ENCODE results near the gene COL27A1.

Gene COL27A1

GRCh38 chr9:114227288-114228015, 72.1 kb downstream of the COL27A1 start:
- no peak for DNase-seq (ENCODE audit: low read depth in 2 of 2)

- DNase-seq (ENCODE audit: low read depth in 2 of 2): no peak
These were observed 72.9 kb downstream of the COL27A1 start for GRCh38 chr9:114228016-114228808.

- no peak for DNase-seq (ENCODE audit: low read depth in 2 of 2)
These were observed 74.0 kb downstream of the COL27A1 start for GRCh38 chr9:114229295-114229694.

- DNase-seq (ENCODE audit: low read depth in 2 of 2): no peak
These were observed 74.7 kb downstream of the COL27A1 start for GRCh38 chr9:114230068-114230467.

GRCh38 chr9:114231273-114231672, 75.9 kb downstream of the COL27A1 start:
- DNase-seq (ENCODE audit: low read depth in 2 of 2): no peak

- no peak for DNase-seq (ENCODE audit: low read depth in 2 of 2)
These were observed 76.5 kb downstream of the COL27A1 start for GRCh38 chr9:114231719-114232449.

GRCh38 chr9:114233491-114234185, 78.3 kb downstream of the COL27A1 start:
- no peak for DNase-seq (ENCODE audit: low read depth in 2 of 2)

GRCh38 chr9:114235033-114235661, 79.8 kb downstream of the COL27A1 start:
- no peak for DNase-seq (ENCODE audit: low read depth in 2 of 2)

- no peak for DNase-seq (ENCODE audit: low read depth in 2 of 2)
These were observed 81.2 kb downstream of the COL27A1 start for GRCh38 chr9:114236391-114237138.

- DNase-seq (ENCODE audit: low read depth in 2 of 2): no peak
These were observed 81.9 kb downstream of the COL27A1 start for GRCh38 chr9:114237247-114237646.

GRCh38 chr9:114237781-114238180, 82.4 kb downstream of the COL27A1 start:
- DNase-seq (ENCODE audit: low read depth in 2 of 2): no peak

GRCh38 chr9:114238472-114238871, 83.1 kb downstream of the COL27A1 start:
- no peak for DNase-seq (ENCODE audit: low read depth in 2 of 2)

GRCh38 chr9:114238891-114239875, 83.8 kb downstream of the COL27A1 start:
- DNase-seq (ENCODE audit: low read depth in 2 of 2): no peak

- DNase-seq (ENCODE audit: low read depth in 2 of 2): no peak
These were observed 84.9 kb downstream of the COL27A1 start for GRCh38 chr9:114240216-114240615.

GRCh38 chr9:114240647-114241558, 85.6 kb downstream of the COL27A1 start:
- DNase-seq (ENCODE audit: low read depth in 2 of 2): no peak

- DNase-seq (ENCODE audit: low read depth in 2 of 2): no peak
These were observed 87.5 kb downstream of the COL27A1 start for GRCh38 chr9:114242837-114243236.

GRCh38 chr9:114243240-114243639, 87.9 kb downstream of the COL27A1 start:
- no peak for DNase-seq (ENCODE audit: low read depth in 2 of 2)

- no peak for DNase-seq (ENCODE audit: low read depth in 2 of 2)
These were observed 89.2 kb downstream of the COL27A1 start for GRCh38 chr9:114244570-114244969.
